GM12864 (cell line): ENCODE data around the gene CEP162.
"Not testable (repeated sequence)": the region's sequence is repeated elsewhere in the genome, so short reads cannot be mapped to it uniquely, and the experiment has no call there.

Source experiments
- DNase-seq: peaks from one replicate; pipeline ENCODE4 v3.0.0-alpha.2; 2011; ENCODE audit warnings: low read depth
- H3K4me3 ChIP-seq: 2 replicates; pipeline ENCODE4 v1.5.1; 2011; ENCODE audit warnings: mild to moderate bottlenecking, low read depth, low read length, control low read depth
- CTCF ChIP-seq: IDR thresholded peaks from 2 replicates; pipeline ENCODE4 v1.5.1; 2011; ENCODE audit warnings: low read depth, mild to moderate bottlenecking, moderate library complexity, low read length, control low read depth, inconsistent platforms; ENCODE audit errors: missing control alignments

CEP162 gene

GRCh38 chr6:84253380-84253779 is 25.9 kb upstream of the CEP162 start:
- no peak for TF ChIP-seq CTCF
- H3K4me3 ChIP-seq, result no peak overlapping the region
- no peak for DNase-seq

- no peak overlapping the region for H3K4me3 ChIP-seq
- TF ChIP-seq CTCF, result no peak
- DNase-seq, result no peak
These were observed 24.6 kb upstream of the CEP162 start for GRCh38 chr6:84251891-84252539.

DNA sequence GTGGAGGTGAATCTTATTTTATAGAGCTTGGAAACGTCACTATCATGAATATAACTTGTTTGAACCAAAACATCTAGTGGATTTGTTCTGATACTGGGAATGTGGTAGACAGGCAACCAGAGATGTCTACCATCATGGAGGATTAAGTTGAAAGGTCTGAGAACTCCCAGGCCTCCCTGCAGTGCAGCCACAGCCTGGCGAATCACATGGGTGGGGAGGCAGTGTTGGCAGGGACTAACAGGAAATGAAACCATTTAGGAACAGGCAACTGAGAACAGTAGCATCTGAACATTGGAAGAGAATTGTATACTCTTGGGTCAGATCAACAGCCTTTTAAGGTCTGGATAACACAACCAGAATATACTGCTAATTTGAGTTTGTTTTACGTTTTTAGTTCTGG is 22.3 kb upstream of the CEP162 start:
- no peak for DNase-seq
- H3K4me3 ChIP-seq, result no peak overlapping the region
- TF ChIP-seq CTCF, result no peak

DNA sequence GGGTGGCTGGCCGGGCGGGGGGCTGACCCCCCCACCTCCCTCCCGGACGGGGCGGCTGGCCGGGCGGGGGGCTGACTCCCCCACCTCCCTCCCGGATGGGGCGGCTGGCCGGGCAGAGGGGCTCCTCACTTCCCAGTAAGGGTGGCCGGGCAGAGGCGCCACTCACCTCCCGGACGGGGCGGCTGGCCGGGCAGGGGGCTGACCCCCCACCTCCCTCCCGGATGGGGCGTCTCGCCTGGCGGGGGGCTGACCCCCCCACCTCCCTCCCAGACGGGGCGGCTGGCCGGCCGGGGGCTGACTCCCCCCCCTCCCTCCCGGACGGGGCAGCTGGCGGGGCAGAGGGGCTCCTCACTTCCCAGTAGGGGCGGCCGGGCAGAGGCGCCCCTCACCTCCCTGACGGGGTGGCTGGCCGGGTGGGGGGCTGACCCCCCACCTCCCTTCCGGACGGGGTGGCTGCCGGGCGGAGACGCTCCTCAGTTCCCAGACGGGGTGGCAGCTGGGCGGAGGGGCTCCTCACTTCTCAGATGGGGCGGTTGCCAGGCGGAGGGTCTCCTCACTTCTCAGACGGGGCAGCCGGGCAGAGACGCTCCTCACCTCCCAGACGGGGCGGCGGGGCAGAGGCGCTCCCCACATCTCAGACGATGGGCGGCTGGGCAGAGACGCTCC is 17.1 kb upstream of the CEP162 start:
- DNase-seq, H3K4me3 ChIP-seq: not testable (repeated sequence)

- H3K4me3 ChIP-seq, result no peak overlapping the region
- no peak for TF ChIP-seq CTCF
- DNase-seq, result no peak
These were observed 15.8 kb upstream of the CEP162 start for GRCh38 chr6:84243240-84243639.

DNA sequence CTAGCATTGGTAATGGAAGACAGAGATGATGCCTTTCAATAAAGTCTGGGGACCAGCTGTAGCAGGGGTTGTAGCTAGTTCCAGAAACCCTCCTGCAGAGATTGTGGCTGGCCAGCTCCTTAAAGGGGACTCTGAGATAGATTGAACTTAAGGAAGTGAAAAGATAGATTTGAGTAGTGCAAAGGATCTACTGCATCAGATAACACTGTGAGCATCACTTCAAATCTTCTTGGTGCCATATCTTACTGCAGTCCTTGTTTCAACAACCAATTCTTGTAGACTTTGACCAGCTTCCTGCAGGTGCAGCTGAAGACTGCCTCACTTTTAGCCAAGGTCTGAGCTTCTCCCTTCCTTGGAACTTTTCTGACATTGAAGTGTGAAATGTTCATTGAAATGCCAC is 14.8 kb upstream of the CEP162 start:
- H3K4me3 ChIP-seq, result no peak overlapping the region
- DNase-seq, result no peak
- no peak for TF ChIP-seq CTCF

DNA sequence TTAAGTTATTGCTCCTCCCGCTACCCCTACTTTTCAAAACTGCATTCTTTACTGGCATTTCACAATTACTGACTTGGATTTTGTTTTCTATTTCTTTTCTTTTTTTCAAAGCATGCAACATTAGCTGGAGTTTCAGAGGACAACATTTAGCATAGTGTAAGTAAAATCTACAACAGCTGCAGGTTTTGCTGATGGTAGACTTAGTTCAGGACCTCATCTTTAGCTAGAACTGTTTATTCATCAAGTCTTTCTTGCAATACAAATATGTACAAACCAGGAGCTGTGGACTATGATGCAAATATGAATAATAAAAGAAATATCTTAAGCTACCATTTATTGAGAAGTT is 728 bp upstream of the CEP162 start:
- TF ChIP-seq CTCF, result no peak
- DNase-seq, result no peak
- peak overlapping the region; percentile 80 for H3K4me3 ChIP-seq
